GM12891 (cell line): ENCODE measurements around the gene MYMK.

ENCODE experiments used
- POLR2A ChIP-seq: IDR thresholded peaks from 2 replicates; pipeline ENCODE4 v1.6.1; 2011; ENCODE audit warnings: low read depth, low read length, control low read depth
- POLR2AphosphoS5 ChIP-seq: IDR thresholded peaks from 2 replicates; pipeline ENCODE4 v1.6.1; 2011; ENCODE audit warnings: low read depth, low read length, control low read depth
- SPI1 ChIP-seq: IDR thresholded peaks from 2 replicates; pipeline ENCODE4 v1.6.1; 2011; ENCODE audit warnings: low read depth, low read length, control low read depth
- TAF1 ChIP-seq: IDR thresholded peaks from 2 replicates; pipeline ENCODE4 v1.6.1; 2011; ENCODE audit warnings: low read depth, low read length, control low read depth

GRCh38 chr9:133508046-133508445, 16.7 kb downstream of the MYMK start:
- no peak for TF ChIP-seq POLR2AphosphoS5
- TF ChIP-seq POLR2A = no peak
- TF ChIP-seq TAF1 = no peak
- TF ChIP-seq SPI1 = no peak
